Activated CD4-positive, alpha-beta memory T cell treated with anti-CD3 and anti-CD28 coated beads, Interleukin-2, amount 10 ng/mL, durations not matched to agents 7 days and 5 days (primary cell): ENCODE data around the gene FANCI. TPM values are rescaled to one million over a fixed set of nuclear protein-coding genes. Genes with fewer than 3 reads are reported as not detected.
A peak's percentile ranks its signal among the peaks of the same experiment; 100 is the strongest.

Experiments used
- CTCF ChIA-PET: fragments of 350-600 bp; sonication (Branson Sonifier 250); formaldehyde crosslinking; loops from one replicate; lab custom pipeline; 2021; ENCODE audit warnings: antibody characterized with exemption, inconsistent platforms; lab: Charles Lee
- POLR2A ChIA-PET: fragments of 350-600 bp; sonication (Branson Sonifier 250); formaldehyde crosslinking; loops from one replicate; lab custom pipeline; 2021; ENCODE audit warnings: antibody characterized with exemption; lab: Charles Lee
- DNase-seq: peaks from one replicate; pipeline ENCODE4 v3.0.0-alpha.2; 2020
- H3K27ac Mint-ChIP-seq: one replicate; pipeline ENCODE4 v1.8.0; 2021; ENCODE audit warnings: mild to moderate bottlenecking, mixed read lengths
- H3K27me3 Mint-ChIP-seq: one replicate; pipeline ENCODE4 v1.8.0; 2021; ENCODE audit warnings: mixed read lengths
- H3K36me3 Mint-ChIP-seq: one replicate; pipeline ENCODE4 v1.8.0; 2021; ENCODE audit warnings: low read depth, mixed read lengths
- H3K4me1 Mint-ChIP-seq: one replicate; pipeline ENCODE4 v1.8.0; 2021; ENCODE audit warnings: mixed read lengths
- H3K4me3 Mint-ChIP-seq: one replicate; pipeline ENCODE4 v1.8.0; 2021; ENCODE audit warnings: mild to moderate bottlenecking, mixed read lengths
- H3K9me3 Mint-ChIP-seq: one replicate; pipeline ENCODE4 v1.8.0; 2021; ENCODE audit warnings: mixed read lengths
- total RNA-seq, 2 experiments: library from RNA; stranded (reverse); gene quantifications; one replicate each; pipeline ENCODE4 v1.2.3, GENCODE V29; 2021

The FANCI gene
- total RNA-seq, 2 experiments from 2014 or later: 196 TPM

GRCh38 chr15:89358755-89359439 is 115.1 kb downstream of the FANCI start:
- Mint-ChIP-seq H3K27me3 (peaks cover 82% of the 10 kb centered on the region), H3K4me1 (peaks cover 12% of the 10 kb centered on the region), H3K36me3 (no peaks in the 10 kb centered on the region), H3K9me3 (no peaks in the 10 kb centered on the region), H3K27ac (no peak overlapping the region), H3K4me3 (peak overlapping the region; percentile 79)
- CTCF ChIA-PET: interaction anchor here (0.6 to 5.3 kb wide), 47 partner anchors 8 to 493 kb away, joined by 3 to 142 read pairs (median 8); partner anchors contain the start of genes FANCI and POLG
- peak; percentile 85 for DNase-seq
- POLR2A ChIA-PET: interaction anchor here (1.0 to 1.6 kb wide), 5 partner anchors 9 to 71 kb away, joined by 3 to 5 read pairs (median 4); partner anchors contain the start of gene POLG

- Mint-ChIP-seq H3K27me3 (peaks cover 86% of the 10 kb centered on the region), H3K36me3 (no peaks in the 10 kb centered on the region), H3K4me1 (peaks cover 12% of the 10 kb centered on the region), H3K4me3 (no peak overlapping the region), H3K9me3 (no peaks in the 10 kb centered on the region), H3K27ac (no peak overlapping the region)
- POLR2A ChIA-PET: interaction anchor here (1.2 to 1.6 kb wide), 3 partner anchors 25 to 57 kb away, joined by 3 to 5 read pairs (median 4); partner anchors contain the start of gene POLG
- CTCF ChIA-PET: interaction anchor here (0.6 to 5.3 kb wide), 34 partner anchors 7 to 492 kb away, joined by 3 to 142 read pairs (median 10); partner anchors contain the start of genes FANCI and POLG
- DNase-seq: no peak
Observed at GRCh38 chr15:89359471-89360293, 115.9 kb downstream of the FANCI start.

- peaks cover 12% of the 10 kb centered on the region for H3K4me1 Mint-ChIP-seq
- no peak overlapping the region for H3K4me3 Mint-ChIP-seq
- no peak for DNase-seq
- H3K9me3 Mint-ChIP-seq: no peaks in the 10 kb centered on the region
- ChIA-PET POLR2A (no interaction called here), CTCF (interaction anchor here (1.0 to 5.3 kb wide), 13 partner anchors 17 to 111 kb away, joined by 3 to 142 read pairs (median 19); partner anchors contain the start of gene POLG)
- H3K27me3 Mint-ChIP-seq: peaks cover 87% of the 10 kb centered on the region
- H3K36me3 Mint-ChIP-seq: no peaks in the 10 kb centered on the region
- H3K27ac Mint-ChIP-seq: no peak overlapping the region
Observed at GRCh38 chr15:89360294-89360971, 116.7 kb downstream of the FANCI start.

GRCh38 chr15:89361451-89362202 is 117.8 kb downstream of the FANCI start:
- no peaks in the 10 kb centered on the region for H3K9me3 Mint-ChIP-seq
- CTCF ChIA-PET: interaction anchor here (1.3 to 1.8 kb wide), 2 partner anchors 15 to 68 kb away, joined by 4 to 5 read pairs; no protein-coding TSS in a partner anchor
- H3K27ac Mint-ChIP-seq: no peak overlapping the region
- peak; percentile 61 for DNase-seq
- H3K36me3 Mint-ChIP-seq: no peaks in the 10 kb centered on the region
- H3K27me3 Mint-ChIP-seq: peaks cover 89% of the 10 kb centered on the region
- H3K4me1 Mint-ChIP-seq: peaks cover 16% of the 10 kb centered on the region
- peak overlapping the region; percentile 24 for H3K4me3 Mint-ChIP-seq
- POLR2A ChIA-PET: no interaction called here

- Mint-ChIP-seq H3K4me3 (no peak overlapping the region), H3K27ac (no peak overlapping the region), H3K27me3 (peaks cover 90% of the 10 kb centered on the region), H3K9me3 (no peaks in the 10 kb centered on the region), H3K4me1 (peaks cover 20% of the 10 kb centered on the region), H3K36me3 (no peaks in the 10 kb centered on the region)
- CTCF ChIA-PET: interaction anchor here (1.3 to 1.8 kb wide), 3 partner anchors 14 to 68 kb away, joined by 4 to 5 read pairs (median 4); no protein-coding TSS in a partner anchor
- POLR2A ChIA-PET: no interaction called here
- no peak for DNase-seq
Observed at GRCh38 chr15:89362203-89363101, 118.7 kb downstream of the FANCI start.

- H3K27me3 Mint-ChIP-seq: peaks cover 88% of the 10 kb centered on the region
Observed at GRCh38 chr15:89363133-89363532, 119.4 kb downstream of the FANCI start.

GRCh38 chr15:89363770-89364169 is 120.0 kb downstream of the FANCI start:
- Mint-ChIP-seq H3K9me3 (no peaks in the 10 kb centered on the region), H3K27me3 (peaks cover 88% of the 10 kb centered on the region), H3K4me1 (peaks cover 17% of the 10 kb centered on the region), H3K4me3 (no peak overlapping the region), H3K36me3 (no peaks in the 10 kb centered on the region), H3K27ac (no peak overlapping the region)
- no peak for DNase-seq
- ChIA-PET POLR2A (no interaction called here), CTCF (interaction anchor here (1.6 to 1.8 kb wide), 2 partner anchors 13 to 45 kb away, joined by 4 to 5 read pairs; no protein-coding TSS in a partner anchor)

More at GRCh38 chr15:89363133-89363532, 119.4 kb downstream of the FANCI start:
- DNase-seq: no peak
- Mint-ChIP-seq H3K4me1 (peaks cover 20% of the 10 kb centered on the region), H3K36me3 (no peaks in the 10 kb centered on the region), H3K4me3 (no peak overlapping the region), H3K27ac (no peak overlapping the region), H3K9me3 (no peaks in the 10 kb centered on the region)
- ChIA-PET CTCF (interaction anchor here (1.6 to 1.8 kb wide), 2 partner anchors 13 to 46 kb away, joined by 4 to 5 read pairs; no protein-coding TSS in a partner anchor), POLR2A (no interaction called here)

- H3K4me1 Mint-ChIP-seq: peaks cover 15% of the 10 kb centered on the region
- ChIA-PET CTCF (no interaction called here), POLR2A (no interaction called here)
- no peak overlapping the region for H3K4me3 Mint-ChIP-seq
- H3K9me3 Mint-ChIP-seq: no peaks in the 10 kb centered on the region
- peaks cover 91% of the 10 kb centered on the region for H3K27me3 Mint-ChIP-seq
- H3K36me3 Mint-ChIP-seq: no peaks in the 10 kb centered on the region
- no peak overlapping the region for H3K27ac Mint-ChIP-seq
- no peak for DNase-seq
Observed at GRCh38 chr15:89364341-89364740, 120.6 kb downstream of the FANCI start.

- H3K27ac Mint-ChIP-seq: no peak overlapping the region
- no peaks in the 10 kb centered on the region for H3K36me3 Mint-ChIP-seq
- H3K9me3 Mint-ChIP-seq: no peaks in the 10 kb centered on the region
- no peak overlapping the region for H3K4me3 Mint-ChIP-seq
- ChIA-PET POLR2A (no interaction called here), CTCF (no interaction called here)
- DNase-seq: no peak
- H3K4me1 Mint-ChIP-seq: peaks cover 17% of the 10 kb centered on the region
- H3K27me3 Mint-ChIP-seq: peaks cover 91% of the 10 kb centered on the region
Observed at GRCh38 chr15:89364741-89365450, 121.1 kb downstream of the FANCI start.

- no peak overlapping the region for H3K27ac Mint-ChIP-seq
- peaks cover 18% of the 10 kb centered on the region for H3K4me1 Mint-ChIP-seq
- no peak overlapping the region for H3K4me3 Mint-ChIP-seq
- H3K9me3 Mint-ChIP-seq: no peaks in the 10 kb centered on the region
- peaks cover 92% of the 10 kb centered on the region for H3K27me3 Mint-ChIP-seq
- H3K36me3 Mint-ChIP-seq: no peaks in the 10 kb centered on the region
- CTCF ChIA-PET: no interaction called here
- POLR2A ChIA-PET: no interaction called here
- DNase-seq: no peak
Observed at GRCh38 chr15:89365462-89366065, 121.8 kb downstream of the FANCI start.
